Activated T-cell treated with anti-CD3 and anti-CD28 coated beads for 24 hours (primary cell): ENCODE data around the gene F5.
"Not testable (repeated sequence)": the region's sequence is repeated elsewhere in the genome, so short reads cannot be mapped to it uniquely, and the experiment has no call there.

Experiments
- DNase-seq: peaks from one replicate; pipeline ENCODE4 v3.0.0-alpha.2; 2020; ENCODE audit warnings: low read depth

Gene F5

DNA sequence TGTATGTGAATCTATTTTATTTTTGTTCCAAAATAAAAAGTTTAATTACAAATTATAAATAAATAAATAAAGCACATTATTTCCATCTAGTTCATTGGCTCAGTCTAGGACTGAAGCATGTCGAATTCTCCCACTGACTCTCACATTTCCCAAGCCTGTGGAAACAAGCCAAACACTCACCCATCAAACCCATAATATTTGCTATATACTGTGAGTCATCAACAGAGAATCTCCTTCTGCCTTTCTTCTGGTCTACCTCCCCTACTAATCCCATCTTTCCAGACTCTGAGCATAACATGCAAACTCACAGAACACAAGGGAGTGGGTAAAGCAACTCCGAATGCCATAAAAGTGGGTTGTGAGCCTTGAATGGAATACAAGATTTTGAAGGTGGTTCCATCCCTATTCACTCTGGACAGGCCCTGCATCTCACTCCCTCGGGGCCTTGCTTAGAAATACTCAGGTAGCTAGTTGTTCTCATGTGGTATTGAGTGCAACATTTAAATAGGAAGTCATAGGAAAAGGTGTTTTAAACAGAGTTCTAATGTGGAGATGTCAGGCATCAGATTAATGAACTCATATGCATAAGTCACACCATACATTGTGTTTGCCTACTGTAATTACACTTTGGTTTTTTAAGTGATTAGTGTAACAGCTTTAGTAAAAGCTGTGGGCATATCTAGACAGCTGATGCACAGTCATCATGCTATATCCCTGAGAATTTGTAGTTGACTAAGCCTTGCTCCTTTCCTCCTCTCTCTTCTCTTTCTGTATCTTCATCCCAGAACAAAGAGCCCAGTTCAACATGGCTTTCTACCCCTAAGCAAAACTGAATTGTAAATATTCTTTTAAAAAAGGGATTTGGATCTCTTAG is 47.0 kb downstream of the F5 start:
- no peak for DNase-seq

GRCh38 chr1:169534653-169535052 is 51.6 kb downstream of the F5 start:
- no peak for DNase-seq

DNA sequence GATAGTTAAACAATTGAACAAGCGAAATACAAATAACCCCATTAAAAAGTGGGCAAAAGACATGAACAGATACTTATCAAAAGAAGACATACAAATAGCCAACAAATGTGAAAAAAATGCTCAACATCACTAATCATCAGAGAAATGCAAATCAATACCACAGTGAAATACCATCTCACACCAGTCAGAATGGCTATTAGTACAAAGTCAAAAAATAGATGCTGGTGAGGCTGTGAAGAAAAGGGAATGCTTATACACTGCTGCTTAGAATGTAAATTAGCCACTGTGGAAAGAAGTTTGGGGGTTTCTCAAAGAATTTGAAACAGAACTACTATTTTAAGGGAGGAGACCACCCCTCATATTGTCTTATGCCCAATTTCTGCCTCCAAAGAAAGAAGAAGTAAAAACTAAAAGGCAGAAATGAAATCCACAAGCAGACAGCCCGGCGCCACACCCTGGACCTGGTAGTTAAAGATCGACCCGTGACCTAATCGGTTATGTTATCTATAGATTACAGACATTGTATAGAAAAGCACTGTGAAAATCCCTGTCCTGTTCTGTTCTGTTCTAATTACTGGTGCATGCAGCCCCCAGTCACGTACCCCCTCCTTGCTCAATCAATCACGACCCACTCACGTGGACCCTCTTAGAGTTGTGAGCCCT is 52.6 kb downstream of the F5 start:
- not testable (repeated sequence) for DNase-seq

- DNase-seq, result no peak
These were observed 55.8 kb downstream of the F5 start for GRCh38 chr1:169530448-169530847.

GRCh38 chr1:169529068-169529642 is 57.1 kb downstream of the F5 start:
- no peak for DNase-seq

DNA sequence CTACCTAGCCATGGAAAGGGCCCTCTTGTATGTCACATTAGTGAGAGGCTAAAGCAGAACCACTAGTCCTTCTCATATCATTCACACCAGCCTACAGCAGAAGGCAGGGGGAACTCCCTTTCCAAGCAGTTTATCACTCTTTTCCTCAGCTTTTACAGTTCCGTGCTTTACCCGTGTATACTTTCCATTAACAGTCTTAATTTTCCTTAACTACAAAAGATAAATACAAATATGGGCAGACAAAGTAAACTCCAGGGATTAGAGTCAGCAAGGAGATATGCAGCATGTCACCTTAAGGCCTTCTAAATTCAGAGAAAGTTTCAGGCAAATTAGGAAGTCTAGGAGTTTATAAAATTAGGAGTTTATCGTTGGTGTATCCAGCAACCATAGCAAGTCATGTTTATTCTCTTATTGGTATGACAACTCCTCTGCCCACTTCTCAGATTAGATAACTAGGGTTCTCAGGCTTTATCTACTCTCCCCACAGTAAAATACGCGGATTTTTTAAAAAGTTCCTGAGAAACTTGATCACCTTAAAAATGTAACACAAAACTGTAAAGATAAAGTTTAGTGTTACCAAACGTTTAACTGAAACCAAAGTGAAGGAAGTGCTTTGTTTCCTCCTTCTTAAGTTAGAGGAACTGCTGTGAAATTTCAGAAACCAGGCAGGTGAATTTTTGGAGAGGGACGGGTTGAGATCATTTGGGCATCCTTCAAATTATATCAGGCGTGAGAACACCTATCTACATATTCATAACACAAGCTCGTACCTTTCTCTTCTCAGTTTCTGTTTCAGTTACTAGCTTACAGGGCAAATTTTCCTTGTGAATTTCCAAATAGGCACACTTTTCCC is 57.8 kb downstream of the F5 start:
- DNase-seq, result no peak

DNA sequence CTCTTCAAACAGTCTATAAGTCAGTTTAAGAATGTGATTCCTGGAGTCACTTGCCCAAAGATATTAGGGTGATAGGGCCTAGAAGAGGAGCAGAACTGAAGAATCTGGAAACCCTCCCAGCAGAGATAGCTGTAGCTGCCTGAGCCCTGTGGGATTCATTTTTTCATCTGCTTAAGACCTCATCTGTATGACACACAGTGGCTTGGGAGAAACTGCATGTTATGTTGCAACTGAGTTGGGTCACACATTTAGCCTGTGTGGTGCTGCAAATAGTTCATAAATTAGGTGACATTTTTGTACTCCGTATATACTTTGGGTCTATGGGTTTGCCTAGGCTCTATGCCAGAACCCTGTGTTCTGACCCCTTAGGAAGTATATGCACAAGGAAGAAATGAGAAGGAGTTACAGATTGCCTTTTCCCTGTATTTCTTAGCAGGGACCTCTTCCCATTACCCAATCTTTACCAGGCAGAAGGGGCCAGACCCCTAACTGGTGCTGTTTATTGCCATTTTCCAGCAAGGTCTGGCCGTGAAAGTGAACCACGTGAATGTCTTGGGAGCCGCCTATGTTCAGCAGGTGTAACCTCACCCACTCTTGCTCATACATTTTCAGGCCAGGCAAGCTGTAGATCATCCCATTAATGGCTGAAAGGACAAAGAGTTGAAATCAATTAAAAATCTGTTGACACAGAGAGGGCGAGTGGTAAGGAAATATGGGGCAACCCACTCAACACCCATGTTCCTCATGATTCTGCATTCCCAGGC is 58.6 kb downstream of the F5 start:
- no peak for DNase-seq

DNA sequence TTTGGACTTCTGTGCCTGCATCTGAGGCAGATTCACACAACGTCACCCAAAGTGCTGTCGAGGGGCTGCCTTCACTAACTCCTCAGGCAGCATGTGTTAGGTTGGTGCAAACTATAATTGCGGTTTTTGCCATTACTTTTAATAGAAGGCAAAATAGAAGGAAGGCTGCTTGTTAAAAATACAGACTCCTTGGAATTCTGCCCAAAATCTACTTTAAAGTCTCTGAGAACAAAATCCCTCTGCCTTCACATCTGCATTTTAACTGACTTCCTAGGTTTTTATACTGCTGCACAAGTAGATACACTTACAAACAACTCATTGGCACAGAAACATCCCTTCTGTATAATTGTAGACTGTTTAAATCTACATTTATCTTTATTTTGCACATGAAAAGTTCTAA is 59.3 kb downstream of the F5 start:
- DNase-seq, result no peak

- no peak for DNase-seq
These were observed 60.0 kb downstream of the F5 start for GRCh38 chr1:169526120-169526832.

DNA sequence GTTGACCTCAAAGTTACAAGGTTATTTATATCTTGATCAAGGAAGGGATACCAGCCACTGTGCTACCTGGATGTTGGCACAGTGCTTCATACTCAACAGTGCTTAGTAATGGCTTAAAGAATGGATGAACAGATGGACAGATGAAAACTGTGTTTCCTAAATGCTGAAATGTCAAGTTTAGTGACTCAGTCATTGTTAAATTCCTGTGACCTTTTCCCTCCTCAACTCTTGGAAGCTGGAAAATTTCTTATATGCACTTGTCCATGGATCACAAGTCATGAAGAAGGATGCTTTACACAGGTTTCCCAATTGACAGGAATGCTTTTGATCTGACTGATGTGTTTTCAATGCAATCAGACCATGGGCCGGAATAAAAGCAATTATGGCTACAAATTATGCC is 60.9 kb downstream of the F5 start:
- DNase-seq, result no peak

DNA sequence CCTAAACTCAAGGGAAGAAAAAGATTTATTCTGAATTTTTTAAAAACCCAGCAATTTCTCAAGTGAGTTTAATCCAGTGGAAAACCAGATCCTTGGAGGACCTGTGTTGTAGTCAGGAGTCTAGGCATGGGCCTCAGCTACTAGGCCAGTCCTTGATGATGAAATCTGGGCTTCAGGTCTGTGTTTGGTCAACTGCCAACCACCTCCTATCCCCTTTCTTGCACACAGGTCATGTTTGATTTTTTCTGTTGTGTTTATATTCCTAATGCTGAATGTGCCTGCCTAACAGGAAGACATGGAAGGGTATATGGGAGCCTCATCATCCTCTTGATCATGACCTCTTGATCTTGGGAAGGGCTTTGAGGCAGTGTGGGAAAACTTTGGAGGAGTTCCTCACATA is 62.4 kb downstream of the F5 start:
- no peak for DNase-seq

DNA sequence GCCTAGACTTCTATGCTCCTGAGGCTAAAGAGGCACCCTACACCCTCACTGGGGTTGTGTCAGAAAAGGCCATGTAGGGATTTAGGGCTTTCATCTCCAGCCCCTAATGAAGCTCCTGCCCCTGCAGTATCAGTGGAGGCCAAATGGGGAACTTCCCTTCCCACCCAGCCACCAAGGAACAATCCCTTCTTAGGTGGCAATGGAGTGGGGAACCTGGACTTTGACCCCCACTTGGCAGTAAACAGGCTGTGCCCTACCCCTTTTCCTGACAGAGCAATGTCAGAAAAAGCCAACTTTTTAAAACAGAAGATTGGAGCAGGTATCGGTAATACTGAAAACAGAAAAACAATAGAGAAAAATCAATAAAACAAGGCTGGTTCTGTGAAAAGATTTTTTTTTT is 65.1 kb downstream of the F5 start:
- DNase-seq, result no peak

- no peak for DNase-seq
These were observed 68.6 kb downstream of the F5 start for GRCh38 chr1:169517558-169518186.

DNA sequence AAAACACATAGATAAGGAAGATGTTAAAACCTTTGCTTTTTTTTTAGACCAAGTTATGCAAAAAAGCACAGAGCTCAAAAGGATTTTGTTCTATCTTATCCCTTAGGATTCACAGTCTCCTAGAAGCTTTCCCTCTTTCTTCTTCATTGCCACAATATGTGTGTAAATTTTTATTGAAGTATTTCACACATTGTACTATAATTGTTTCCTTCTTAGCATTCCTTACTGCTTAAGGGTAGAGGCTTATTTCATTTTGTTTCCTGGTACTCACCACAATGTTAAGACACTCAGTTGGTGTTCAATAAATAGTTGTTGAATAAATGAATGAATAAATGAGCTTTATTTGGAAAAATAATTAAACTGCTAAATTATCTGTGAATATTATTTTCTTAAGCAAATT is 70.6 kb downstream of the F5 start:
- DNase-seq, result no peak

- DNase-seq, result no peak
These were observed 71.6 kb downstream of the F5 start for GRCh38 chr1:169514566-169515270.

- no peak for DNase-seq
These were observed 73.1 kb downstream of the F5 start for GRCh38 chr1:169513208-169513607.

DNA sequence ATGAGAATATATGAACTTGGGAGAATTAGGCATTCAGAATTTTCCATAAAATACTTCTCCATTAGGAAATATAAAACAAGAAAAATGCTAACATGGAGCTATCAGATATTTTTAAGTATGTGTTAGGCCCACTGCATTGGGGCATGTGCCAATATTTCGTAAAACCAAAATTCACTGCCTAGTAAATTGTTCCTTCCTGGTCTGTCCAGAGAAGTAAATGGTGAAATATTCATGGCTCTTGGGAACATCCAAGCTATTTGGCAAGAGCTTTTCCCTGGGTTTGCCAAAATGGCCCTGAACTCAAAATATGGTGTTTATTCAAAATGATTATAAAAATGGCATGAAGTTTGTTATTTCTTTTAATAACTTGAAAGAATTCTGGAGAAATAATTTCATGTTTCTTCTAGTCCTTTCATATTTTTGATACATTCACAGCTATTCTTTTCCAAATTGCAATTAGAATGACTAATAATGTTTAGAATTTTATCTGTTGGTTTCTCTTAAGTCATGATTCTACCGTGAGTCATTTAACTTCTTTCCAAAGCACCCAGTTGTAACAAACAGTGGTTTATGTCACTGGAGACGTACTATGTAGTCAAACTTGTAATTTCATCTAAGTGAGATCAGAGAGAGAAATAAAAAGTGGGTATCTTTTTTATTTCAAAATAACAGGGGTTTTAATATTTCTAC is 74.8 kb downstream of the F5 start:
- no peak for DNase-seq

- DNase-seq, result no peak
These were observed 76.2 kb downstream of the F5 start for GRCh38 chr1:169510060-169510459.

GRCh38 chr1:169509354-169509753 is 76.9 kb downstream of the F5 start:
- no peak for DNase-seq
